ENCODE data around the gene ZNF134. TPM values are rescaled to one million over a fixed set of nuclear protein-coding genes. Genes with fewer than 3 reads are reported as not detected.

The ZNF134 gene
- total RNA-seq, 1 experiment from 2014 or later, result 52.5 TPM

DNA sequence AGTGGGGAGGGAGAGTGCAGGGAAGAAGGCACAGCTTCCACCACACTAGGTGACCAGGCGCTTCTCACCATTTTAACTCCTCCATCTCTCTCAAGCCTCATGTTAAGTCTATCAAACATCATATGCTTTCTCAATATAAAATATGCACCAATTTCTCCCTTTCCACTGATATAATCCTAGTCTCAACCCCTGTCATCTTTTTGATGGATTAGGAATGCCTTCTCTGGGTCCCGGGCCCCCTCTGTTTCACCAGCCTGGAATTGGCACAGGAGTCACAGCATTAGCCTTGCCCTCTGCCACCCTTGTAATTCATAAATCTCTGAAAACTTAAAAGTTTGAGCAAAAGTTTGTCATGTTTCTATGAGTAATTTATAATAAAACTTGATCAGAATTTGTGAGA, 54.6 kb downstream of the ZNF134 start, which contains the start of gene ZSCAN4:
Gene ZSCAN4, plus strand, starts transcription at position 301 of the 400 bp plus-strand sequence. CDS start 7,211 bp downstream, outside the sequence.
- Mint-ChIP-seq H3K9me3 (no peaks in the 10 kb centered on the region), H3K4me3 (no peak within 1 kb of the TSS), H3K4me1 (peaks cover 15% of the 10 kb centered on the region), H3K27me3 (ENCODE audit: low read depth) (peaks cover 31% of the 10 kb centered on the region), H3K27ac (no peak within 1 kb of the TSS), H3K36me3 (no peaks in the 10 kb centered on the region)
- DNase-seq (ENCODE audit: low spot score) (no peak), ATAC-seq (no peak)
- TF ChIP-seq ZNF423 (CRISPR knock-in tag; IDR thresholded peaks at IDR 0.05) (no peak), ZBTB21 (CRISPR knock-in tag; IDR thresholded peaks at IDR 0.05; ENCODE audit: borderline replicate concordance) (no peak), NFE2L1 (CRISPR knock-in tag; IDR thresholded peaks at IDR 0.05) (no peak), GABPB1 (CRISPR knock-in tag; IDR thresholded peaks at IDR 0.05) (no peak), TP53 (CRISPR knock-in tag; IDR thresholded peaks at IDR 0.05) (no peak)
- TF ChIP-seq, protein P1, sequence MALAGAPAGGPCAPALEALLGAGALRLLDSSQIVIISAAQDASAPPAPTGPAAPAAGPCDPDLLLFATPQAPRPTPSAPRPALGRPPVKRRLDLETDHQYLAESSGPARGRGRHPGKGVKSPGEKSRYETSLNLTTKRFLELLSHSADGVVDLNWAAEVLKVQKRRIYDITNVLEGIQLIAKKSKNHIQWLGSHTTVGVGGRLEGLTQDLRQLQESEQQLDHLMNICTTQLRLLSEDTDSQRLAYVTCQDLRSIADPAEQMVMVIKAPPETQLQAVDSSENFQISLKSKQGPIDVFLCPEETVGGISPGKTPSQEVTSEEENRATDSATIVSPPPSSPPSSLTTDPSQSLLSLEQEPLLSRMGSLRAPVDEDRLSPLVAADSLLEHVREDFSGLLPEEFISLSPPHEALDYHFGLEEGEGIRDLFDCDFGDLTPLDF (CRISPR knock-in tag; IDR thresholded peaks at IDR 0.05), result no peak
- ChIA-PET POLR2A (no interaction called here), CTCF (interaction anchor here (1.6 kb wide), 1 partner anchor 13 kb away, joined by 4 read pairs; the partner anchor contains the start of gene ZNF551)

DNA sequence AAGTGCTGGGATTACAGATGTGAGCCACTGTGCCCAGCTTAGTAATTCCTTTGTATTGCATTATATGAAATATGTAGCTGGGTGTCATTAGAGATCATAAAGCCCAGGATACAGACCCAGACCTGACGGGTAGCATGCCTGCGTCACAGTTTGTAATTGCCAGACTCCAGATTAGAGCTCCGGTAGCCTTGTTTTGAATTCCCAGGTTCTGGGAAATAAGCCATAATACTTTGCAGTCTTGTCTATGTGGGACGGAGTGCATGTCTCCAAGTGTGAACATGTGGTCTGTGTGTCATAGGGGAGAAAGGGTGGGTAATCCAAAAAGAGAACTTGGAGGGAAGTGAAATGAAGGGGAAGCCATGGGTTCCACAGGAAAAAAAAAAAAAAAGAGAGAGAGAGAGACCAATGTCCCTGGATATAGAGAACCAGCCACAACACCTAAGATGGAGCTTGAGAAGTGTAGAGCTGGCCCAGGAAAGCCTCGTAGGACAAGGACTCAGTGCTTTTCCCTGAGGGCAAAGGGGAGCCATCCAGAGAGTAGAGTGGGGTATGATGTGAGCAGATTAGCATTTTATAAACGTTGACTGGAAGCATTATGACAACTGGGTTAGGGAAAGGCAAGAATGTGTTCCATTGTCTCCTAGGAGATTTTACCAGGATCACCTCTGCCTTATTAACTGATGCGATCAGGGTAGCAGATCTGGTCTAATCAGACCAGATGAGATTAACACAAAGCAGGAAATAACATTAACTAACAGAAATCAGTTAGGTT, 57.3 kb downstream of the ZNF134 start:
- H3K27me3 Mint-ChIP-seq (ENCODE audit: low read depth), result peaks cover 49% of the 10 kb centered on the region
- TF ChIP-seq CREB1 (CRISPR knock-in tag; IDR thresholded peaks at IDR 0.05) (no peak), CREM (CRISPR knock-in tag; IDR thresholded peaks at IDR 0.05) (no peak), MYBL2 (CRISPR knock-in tag; IDR thresholded peaks at IDR 0.05) (no peak), IRF2 (CRISPR knock-in tag; IDR thresholded peaks at IDR 0.05; ENCODE audit: borderline replicate concordance, low read depth) (no peak), ZNF423 (CRISPR knock-in tag; IDR thresholded peaks at IDR 0.05) (no peak), SOX15 (CRISPR knock-in tag; IDR thresholded peaks at IDR 0.05) (no peak), GABPB1 (CRISPR knock-in tag; IDR thresholded peaks at IDR 0.05) (no peak), ZBTB21 (CRISPR knock-in tag; IDR thresholded peaks at IDR 0.05; ENCODE audit: borderline replicate concordance) (no peak)
- TF ChIP-seq, protein P2, sequence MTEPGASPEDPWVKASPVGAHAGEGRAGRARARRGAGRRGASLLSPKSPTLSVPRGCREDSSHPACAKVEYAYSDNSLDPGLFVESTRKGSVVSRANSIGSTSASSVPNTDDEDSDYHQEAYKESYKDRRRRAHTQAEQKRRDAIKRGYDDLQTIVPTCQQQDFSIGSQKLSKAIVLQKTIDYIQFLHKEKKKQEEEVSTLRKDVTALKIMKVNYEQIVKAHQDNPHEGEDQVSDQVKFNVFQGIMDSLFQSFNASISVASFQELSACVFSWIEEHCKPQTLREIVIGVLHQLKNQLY (CRISPR knock-in tag; IDR thresholded peaks at IDR 0.05), result no peak
- TF ChIP-seq, protein P3, sequence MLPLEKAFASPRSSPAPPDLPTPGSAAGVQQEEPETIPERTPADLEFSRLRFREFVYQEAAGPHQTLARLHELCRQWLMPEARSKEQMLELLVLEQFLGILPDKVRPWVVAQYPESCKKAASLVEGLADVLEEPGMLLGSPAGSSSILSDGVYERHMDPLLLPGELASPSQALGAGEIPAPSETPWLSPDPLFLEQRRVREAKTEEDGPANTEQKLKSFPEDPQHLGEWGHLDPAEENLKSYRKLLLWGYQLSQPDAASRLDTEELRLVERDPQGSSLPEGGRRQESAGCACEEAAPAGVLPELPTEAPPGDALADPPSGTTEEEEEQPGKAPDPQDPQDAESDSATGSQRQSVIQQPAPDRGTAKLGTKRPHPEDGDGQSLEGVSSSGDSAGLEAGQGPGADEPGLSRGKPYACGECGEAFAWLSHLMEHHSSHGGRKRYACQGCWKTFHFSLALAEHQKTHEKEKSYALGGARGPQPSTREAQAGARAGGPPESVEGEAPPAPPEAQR (CRISPR knock-in tag; IDR thresholded peaks at IDR 0.05), result no peak
- TF ChIP-seq, protein P4, sequence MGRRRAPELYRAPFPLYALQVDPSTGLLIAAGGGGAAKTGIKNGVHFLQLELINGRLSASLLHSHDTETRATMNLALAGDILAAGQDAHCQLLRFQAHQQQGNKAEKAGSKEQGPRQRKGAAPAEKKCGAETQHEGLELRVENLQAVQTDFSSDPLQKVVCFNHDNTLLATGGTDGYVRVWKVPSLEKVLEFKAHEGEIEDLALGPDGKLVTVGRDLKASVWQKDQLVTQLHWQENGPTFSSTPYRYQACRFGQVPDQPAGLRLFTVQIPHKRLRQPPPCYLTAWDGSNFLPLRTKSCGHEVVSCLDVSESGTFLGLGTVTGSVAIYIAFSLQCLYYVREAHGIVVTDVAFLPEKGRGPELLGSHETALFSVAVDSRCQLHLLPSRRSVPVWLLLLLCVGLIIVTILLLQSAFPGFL (CRISPR knock-in tag; IDR thresholded peaks at IDR 0.05; ENCODE audit: borderline replicate concordance), result no peak
- TF ChIP-seq, protein P5, sequence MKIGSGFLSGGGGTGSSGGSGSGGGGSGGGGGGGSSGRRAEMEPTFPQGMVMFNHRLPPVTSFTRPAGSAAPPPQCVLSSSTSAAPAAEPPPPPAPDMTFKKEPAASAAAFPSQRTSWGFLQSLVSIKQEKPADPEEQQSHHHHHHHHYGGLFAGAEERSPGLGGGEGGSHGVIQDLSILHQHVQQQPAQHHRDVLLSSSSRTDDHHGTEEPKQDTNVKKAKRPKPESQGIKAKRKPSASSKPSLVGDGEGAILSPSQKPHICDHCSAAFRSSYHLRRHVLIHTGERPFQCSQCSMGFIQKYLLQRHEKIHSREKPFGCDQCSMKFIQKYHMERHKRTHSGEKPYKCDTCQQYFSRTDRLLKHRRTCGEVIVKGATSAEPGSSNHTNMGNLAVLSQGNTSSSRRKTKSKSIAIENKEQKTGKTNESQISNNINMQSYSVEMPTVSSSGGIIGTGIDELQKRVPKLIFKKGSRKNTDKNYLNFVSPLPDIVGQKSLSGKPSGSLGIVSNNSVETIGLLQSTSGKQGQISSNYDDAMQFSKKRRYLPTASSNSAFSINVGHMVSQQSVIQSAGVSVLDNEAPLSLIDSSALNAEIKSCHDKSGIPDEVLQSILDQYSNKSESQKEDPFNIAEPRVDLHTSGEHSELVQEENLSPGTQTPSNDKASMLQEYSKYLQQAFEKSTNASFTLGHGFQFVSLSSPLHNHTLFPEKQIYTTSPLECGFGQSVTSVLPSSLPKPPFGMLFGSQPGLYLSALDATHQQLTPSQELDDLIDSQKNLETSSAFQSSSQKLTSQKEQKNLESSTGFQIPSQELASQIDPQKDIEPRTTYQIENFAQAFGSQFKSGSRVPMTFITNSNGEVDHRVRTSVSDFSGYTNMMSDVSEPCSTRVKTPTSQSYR (CRISPR knock-in tag; IDR thresholded peaks at IDR 0.05), result no peak
- ChIA-PET POLR2A (no interaction called here), CTCF (interaction anchor here (1.0 to 2.3 kb wide), 2 partner anchors 11 to 20 kb away, joined by 5 to 9 read pairs; partner anchors contain the start of gene ZNF551)
- H3K27ac Mint-ChIP-seq, result no peak overlapping the region
- peaks cover 9% of the 10 kb centered on the region for H3K4me1 Mint-ChIP-seq
- H3K36me3 Mint-ChIP-seq, result no peaks in the 10 kb centered on the region
- DNase-seq (ENCODE audit: low spot score) (no peak), ATAC-seq (no peak)
- no peak overlapping the region for H3K4me3 Mint-ChIP-seq
- no peaks in the 10 kb centered on the region for H3K9me3 Mint-ChIP-seq
